ENCODE measurements around the gene WRNIP1. TPM values are rescaled to one million over a fixed set of nuclear protein-coding genes. Genes with fewer than 3 reads are reported as not detected.
A peak's percentile ranks its signal among the peaks of the same experiment; 100 is the strongest.

WRNIP1 gene
- total RNA-seq, 1 experiment from 2014 or later, result 36.3 TPM

- TF ChIP-seq, protein P1, sequence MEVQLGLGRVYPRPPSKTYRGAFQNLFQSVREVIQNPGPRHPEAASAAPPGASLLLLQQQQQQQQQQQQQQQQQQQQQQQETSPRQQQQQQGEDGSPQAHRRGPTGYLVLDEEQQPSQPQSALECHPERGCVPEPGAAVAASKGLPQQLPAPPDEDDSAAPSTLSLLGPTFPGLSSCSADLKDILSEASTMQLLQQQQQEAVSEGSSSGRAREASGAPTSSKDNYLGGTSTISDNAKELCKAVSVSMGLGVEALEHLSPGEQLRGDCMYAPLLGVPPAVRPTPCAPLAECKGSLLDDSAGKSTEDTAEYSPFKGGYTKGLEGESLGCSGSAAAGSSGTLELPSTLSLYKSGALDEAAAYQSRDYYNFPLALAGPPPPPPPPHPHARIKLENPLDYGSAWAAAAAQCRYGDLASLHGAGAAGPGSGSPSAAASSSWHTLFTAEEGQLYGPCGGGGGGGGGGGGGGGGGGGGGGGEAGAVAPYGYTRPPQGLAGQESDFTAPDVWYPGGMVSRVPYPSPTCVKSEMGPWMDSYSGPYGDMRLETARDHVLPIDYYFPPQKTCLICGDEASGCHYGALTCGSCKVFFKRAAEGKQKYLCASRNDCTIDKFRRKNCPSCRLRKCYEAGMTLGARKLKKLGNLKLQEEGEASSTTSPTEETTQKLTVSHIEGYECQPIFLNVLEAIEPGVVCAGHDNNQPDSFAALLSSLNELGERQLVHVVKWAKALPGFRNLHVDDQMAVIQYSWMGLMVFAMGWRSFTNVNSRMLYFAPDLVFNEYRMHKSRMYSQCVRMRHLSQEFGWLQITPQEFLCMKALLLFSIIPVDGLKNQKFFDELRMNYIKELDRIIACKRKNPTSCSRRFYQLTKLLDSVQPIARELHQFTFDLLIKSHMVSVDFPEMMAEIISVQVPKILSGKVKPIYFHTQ (CRISPR knock-in tag; IDR thresholded peaks at IDR 0.05), result no peak
- TF ChIP-seq SMAD4 (CRISPR knock-in tag; IDR thresholded peaks at IDR 0.05) (no peak), MLX (CRISPR knock-in tag; IDR thresholded peaks at IDR 0.05) (no peak), JAZF1 (CRISPR knock-in tag; IDR thresholded peaks at IDR 0.05) (no peak)
Observed at GRCh38 chr6:2795956-2796355, 30.8 kb downstream of the WRNIP1 start (continued).

- ChIA-PET CTCF (interaction anchor here (1.2 to 2.7 kb wide), 2 partner anchors 45 to 156 kb away, joined by 5 to 15 read pairs; partner anchors contain the start of gene SERPINB1), POLR2A (no interaction called here)
- Mint-ChIP-seq H3K27ac (peak overlapping the region; percentile 22), H3K4me3 (no peak overlapping the region), H3K27me3 (ENCODE audit: low read depth) (no peaks in the 10 kb centered on the region), H3K9me3 (peaks cover 3% of the 10 kb centered on the region; the same call in 1 of the 2 replicates), H3K4me1 (peaks cover 8% of the 10 kb centered on the region; the same call in 1 of the 2 replicates), H3K36me3 (peaks cover 7% of the 10 kb centered on the region; the same call in 1 of the 2 replicates)
- TF ChIP-seq GABPB1 (CRISPR knock-in tag; IDR thresholded peaks at IDR 0.05), result no peak
- no peak for TF ChIP-seq ZNF263 (CRISPR knock-in tag; IDR thresholded peaks at IDR 0.05; ENCODE audit: low read depth)
- TF ChIP-seq TP53 (CRISPR knock-in tag; IDR thresholded peaks at IDR 0.05), result no peak
- no peak for TF ChIP-seq MYBL2 (CRISPR knock-in tag; IDR thresholded peaks at IDR 0.05)
- TF ChIP-seq PREB (CRISPR knock-in tag; IDR thresholded peaks at IDR 0.05; ENCODE audit: borderline replicate concordance), result no peak
- no peak for TF ChIP-seq PRRX2 (CRISPR knock-in tag; IDR thresholded peaks at IDR 0.05)
- TF ChIP-seq, protein P2, sequence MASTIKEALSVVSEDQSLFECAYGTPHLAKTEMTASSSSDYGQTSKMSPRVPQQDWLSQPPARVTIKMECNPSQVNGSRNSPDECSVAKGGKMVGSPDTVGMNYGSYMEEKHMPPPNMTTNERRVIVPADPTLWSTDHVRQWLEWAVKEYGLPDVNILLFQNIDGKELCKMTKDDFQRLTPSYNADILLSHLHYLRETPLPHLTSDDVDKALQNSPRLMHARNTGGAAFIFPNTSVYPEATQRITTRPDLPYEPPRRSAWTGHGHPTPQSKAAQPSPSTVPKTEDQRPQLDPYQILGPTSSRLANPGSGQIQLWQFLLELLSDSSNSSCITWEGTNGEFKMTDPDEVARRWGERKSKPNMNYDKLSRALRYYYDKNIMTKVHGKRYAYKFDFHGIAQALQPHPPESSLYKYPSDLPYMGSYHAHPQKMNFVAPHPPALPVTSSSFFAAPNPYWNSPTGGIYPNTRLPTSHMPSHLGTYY (CRISPR knock-in tag; IDR thresholded peaks at IDR 0.05), result no peak
- TF ChIP-seq MAX (CRISPR knock-in tag; IDR thresholded peaks at IDR 0.05), result no peak
- TF ChIP-seq CREM (CRISPR knock-in tag; IDR thresholded peaks at IDR 0.05), result no peak
- TF ChIP-seq ZBTB21 (CRISPR knock-in tag; IDR thresholded peaks at IDR 0.05; ENCODE audit: borderline replicate concordance), result no peak
- TF ChIP-seq, protein P3, sequence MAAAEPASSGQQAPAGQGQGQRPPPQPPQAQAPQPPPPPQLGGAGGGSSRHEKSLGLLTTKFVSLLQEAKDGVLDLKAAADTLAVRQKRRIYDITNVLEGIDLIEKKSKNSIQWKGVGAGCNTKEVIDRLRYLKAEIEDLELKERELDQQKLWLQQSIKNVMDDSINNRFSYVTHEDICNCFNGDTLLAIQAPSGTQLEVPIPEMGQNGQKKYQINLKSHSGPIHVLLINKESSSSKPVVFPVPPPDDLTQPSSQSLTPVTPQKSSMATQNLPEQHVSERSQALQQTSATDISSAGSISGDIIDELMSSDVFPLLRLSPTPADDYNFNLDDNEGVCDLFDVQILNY (CRISPR knock-in tag; IDR thresholded peaks at IDR 0.05), result no peak
- no peak for ATAC-seq
- no peak for DNase-seq (ENCODE audit: low spot score)
Observed at GRCh38 chr6:2796861-2797260, 31.7 kb downstream of the WRNIP1 start.

DNA sequence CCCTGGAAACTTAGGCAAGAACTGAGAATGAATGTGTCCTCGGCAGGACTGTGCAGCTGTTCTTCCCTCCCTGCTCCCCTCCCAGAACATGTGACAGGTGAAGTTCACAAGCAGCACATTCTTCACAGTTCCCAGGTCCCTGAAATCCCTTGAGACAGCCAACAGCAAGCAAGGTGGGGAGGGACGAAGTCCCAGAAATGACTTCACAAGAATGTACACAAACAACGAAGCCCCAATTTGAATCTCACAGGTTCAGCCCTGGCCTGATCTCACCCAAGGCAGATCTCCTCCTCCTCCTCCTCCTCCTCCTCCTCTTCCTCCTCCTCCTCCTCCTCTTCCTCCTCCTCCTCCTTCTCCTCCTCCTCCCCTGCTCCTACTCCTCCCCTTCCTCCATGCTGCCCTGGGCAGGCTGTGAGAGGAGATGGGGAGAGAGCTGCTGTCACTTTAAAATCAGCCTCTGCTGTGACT is 32.4 kb downstream of the WRNIP1 start:
- Mint-ChIP-seq H3K9me3 (peaks cover 5% of the 10 kb centered on the region; the same call in 1 of the 2 replicates), H3K27ac (no peak overlapping the region; the same call in 1 of the 2 replicates), H3K36me3 (peaks cover 8% of the 10 kb centered on the region; the same call in 1 of the 2 replicates), H3K4me1 (peaks cover 8% of the 10 kb centered on the region; the same call in 1 of the 2 replicates), H3K27me3 (ENCODE audit: low read depth) (no peaks in the 10 kb centered on the region), H3K4me3 (no peak overlapping the region)
- POLR2A ChIA-PET, result no interaction called here
- ATAC-seq (no peak), DNase-seq (ENCODE audit: low spot score) (no peak)
- CTCF ChIA-PET, result interaction anchor here (0.7 to 2.7 kb wide), 7 partner anchors 14 to 224 kb away, joined by 3 to 15 read pairs (median 5); partner anchors contain the start of gene SERPINB1
- TF ChIP-seq GTF2I (CRISPR knock-in tag; conservative IDR thresholded peaks at IDR 0.05) (no peak), ZNF263 (CRISPR knock-in tag; IDR thresholded peaks at IDR 0.05; ENCODE audit: low read depth) (peak; percentile 94)

Measured in WTC11 (cell line).